GM12801 (cell line): Measurements from ENCODE around the gene FAT1.

ENCODE experiments used
- CTCF ChIP-seq: IDR thresholded peaks from one replicate; pipeline ENCODE4 v1.5.1; 2011; ENCODE audit warnings: control low read depth; ENCODE audit not compliant: insufficient read length; ENCODE audit errors: extremely low read depth

Gene FAT1

GRCh38 chr4:186746581-186746980 lies 22.9 kb upstream of the FAT1 start:
- TF ChIP-seq CTCF: no peak

- TF ChIP-seq CTCF: no peak
Observed at GRCh38 chr4:186743261-186743660, 19.6 kb upstream of the FAT1 start.

GRCh38 chr4:186740822-186741221 lies 17.2 kb upstream of the FAT1 start:
- no peak for TF ChIP-seq CTCF

GRCh38 chr4:186739802-186740434 lies 16.3 kb upstream of the FAT1 start:
- TF ChIP-seq CTCF: no peak

- no peak for TF ChIP-seq CTCF
Observed at GRCh38 chr4:186739317-186739716, 15.7 kb upstream of the FAT1 start.

GRCh38 chr4:186738421-186738820 lies 14.8 kb upstream of the FAT1 start:
- TF ChIP-seq CTCF: no peak

- TF ChIP-seq CTCF: no peak
Observed at GRCh38 chr4:186737427-186737826, 13.8 kb upstream of the FAT1 start.
